Breast epithelium (tissue), 3 donors: ENCODE data around the gene EEF1AKMT1.

Experiments
- CTCF ChIP-seq, 3 donors: fragments of 450-650 bp; IDR thresholded peaks; one replicate each; pipeline ENCODE4 v1.5.1; 2016 to 2017; ENCODE audit warnings: antibody characterized with exemption in 3 of 3, mild to moderate bottlenecking in 3 of 3, moderate library complexity in 3 of 3
- POLR2A ChIP-seq: fragments of 450-650 bp; IDR thresholded peaks from one replicate; pipeline ENCODE4 v1.6.1; 2016; ENCODE audit warnings: antibody characterized with exemption, mild to moderate bottlenecking, moderate library complexity

DNA sequence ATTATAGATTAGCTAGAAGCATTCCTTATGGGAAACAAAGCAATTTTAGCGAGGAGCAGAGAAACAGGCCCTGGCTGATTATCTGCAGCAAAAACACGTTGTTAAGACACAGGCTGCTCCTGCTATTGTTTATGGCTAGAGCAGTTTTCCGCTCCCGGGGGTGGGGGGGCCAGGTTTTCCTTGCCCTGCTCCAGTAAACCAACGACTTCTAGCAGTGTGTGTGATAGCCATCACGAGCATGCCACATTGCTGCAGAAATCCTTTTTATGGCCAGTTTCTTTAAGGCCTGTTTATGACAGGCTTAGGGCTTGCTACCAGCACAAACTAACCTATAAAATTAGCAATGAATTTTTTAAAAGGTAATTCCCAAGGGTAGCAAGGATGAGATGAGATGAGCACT lies 88.7 kb downstream of the EEF1AKMT1 start:
- no peak for TF ChIP-seq CTCF (IDR thresholded peaks at IDR 0.05)
- TF ChIP-seq POLR2A: no peak
